Stimulated activated CD8-positive, alpha-beta memory T cell treated with anti-CD3 and anti-CD28 coated beads, Interleukin-15, amount 100 ng/mL, for 4 hours (primary cell): ENCODE results near the gene TMTC2.
"Not testable (repeated sequence)": the region's sequence is repeated elsewhere in the genome, so short reads cannot be mapped to it uniquely, and the experiment has no call there.

ENCODE experiments used
- DNase-seq, 2 donors: peaks; one replicate each; pipeline ENCODE4 v3.0.0-alpha.2; 2020; ENCODE audit warnings: low read depth in 2 of 2

Gene TMTC2

DNA sequence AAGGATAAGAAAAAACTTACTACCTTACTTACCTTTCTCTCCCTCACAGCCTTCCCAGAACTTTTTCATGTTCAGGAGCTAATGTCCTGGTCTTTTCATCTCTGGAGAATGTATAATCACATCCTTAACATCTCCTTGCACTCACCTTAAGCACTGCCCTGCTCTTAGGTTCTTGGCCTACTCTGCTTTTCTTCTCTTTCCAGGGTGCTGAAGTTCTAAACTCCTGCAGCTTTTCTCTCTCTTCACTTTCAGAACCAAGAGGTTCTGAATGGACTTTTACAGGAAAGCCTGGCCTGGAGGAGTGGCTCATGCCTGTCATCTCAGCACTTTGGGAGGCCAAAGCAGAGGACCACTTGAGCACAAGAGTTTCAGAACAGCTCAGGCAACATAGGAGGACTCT is 101.9 kb downstream of the TMTC2 start:
- no peak for DNase-seq

DNA sequence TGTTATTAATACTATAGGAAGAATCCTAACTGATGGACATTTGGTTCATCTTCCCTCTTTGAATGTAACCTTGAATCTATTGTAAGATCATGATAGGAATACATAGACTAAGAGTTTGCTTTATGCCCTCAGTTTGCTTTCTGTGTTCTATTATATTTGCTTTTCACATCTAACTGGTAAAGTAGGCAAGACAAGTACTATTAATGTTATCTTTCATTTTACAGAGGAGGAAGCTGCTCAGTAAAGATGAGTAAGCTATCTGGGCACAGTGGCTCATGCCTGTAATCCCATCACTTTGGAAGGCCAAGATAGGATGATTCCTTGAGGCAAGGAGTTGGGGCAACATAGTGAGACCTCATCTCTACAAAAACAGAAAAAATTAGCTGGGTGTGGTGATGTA is 103.0 kb downstream of the TMTC2 start:
- no peak for DNase-seq

DNA sequence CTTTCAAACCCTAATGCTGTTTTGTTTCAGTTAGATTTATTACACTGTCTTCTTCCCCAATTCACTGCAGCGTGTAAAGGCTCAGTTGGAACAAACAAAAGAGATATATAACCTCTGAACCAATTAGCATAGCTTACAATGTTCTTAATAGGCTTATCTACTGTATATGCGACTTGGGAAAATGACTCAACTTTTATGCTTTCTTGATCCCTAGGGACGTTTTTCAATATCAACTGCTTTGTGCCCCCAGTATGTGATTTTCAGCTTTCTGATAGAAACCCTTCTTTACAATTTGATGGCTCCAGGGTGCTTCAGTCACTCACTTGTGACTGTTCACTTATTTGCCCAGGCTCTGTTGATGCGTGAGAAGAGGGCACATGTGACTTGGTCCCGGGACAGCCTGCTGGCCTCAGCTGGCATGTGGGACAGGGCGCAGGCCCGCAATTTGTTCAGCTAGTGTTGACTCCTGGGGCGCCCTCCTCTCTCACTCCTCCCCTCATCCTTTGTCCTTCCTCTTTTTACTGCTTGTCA is 107.1 kb downstream of the TMTC2 start:
- DNase-seq: no peak

DNA sequence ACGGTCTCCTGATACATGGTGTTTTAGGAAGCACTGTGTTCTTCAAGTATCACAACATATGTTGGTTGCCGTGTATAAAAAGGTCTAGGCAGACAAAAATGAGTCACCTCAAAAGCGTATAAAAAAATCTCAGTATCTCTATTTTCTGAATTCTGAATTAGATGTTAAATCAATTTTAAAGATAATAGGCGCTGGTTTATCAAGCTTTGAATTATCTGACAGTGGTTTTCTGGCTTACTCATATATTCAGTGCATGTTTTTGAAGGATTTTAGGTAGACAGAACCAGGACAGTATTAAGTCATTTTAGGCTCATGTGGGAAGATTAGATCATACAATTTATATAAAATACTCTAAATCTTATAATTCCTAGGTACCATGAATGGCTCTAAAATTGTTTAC is 110.8 kb downstream of the TMTC2 start:
- no peak for DNase-seq

DNA sequence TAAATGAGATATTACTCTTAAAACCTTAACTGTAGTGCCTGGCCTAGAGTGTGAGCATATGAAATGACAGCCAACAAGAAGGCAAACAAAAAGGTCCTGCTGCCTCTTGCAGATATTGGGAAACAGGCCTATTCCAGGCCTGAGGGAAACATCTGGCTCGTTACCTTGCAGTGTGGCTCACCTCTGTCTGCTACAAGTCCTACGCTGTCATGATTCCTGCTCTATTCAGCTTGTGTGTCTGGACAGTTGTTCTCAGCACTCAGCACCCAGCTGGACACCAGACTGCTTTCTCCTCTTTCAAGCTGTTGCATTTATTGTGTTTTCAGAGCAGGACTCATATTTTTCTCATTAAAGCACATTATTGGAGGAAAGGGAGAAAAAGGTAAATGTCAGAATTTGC is 113.5 kb downstream of the TMTC2 start:
- no peak for DNase-seq

DNA sequence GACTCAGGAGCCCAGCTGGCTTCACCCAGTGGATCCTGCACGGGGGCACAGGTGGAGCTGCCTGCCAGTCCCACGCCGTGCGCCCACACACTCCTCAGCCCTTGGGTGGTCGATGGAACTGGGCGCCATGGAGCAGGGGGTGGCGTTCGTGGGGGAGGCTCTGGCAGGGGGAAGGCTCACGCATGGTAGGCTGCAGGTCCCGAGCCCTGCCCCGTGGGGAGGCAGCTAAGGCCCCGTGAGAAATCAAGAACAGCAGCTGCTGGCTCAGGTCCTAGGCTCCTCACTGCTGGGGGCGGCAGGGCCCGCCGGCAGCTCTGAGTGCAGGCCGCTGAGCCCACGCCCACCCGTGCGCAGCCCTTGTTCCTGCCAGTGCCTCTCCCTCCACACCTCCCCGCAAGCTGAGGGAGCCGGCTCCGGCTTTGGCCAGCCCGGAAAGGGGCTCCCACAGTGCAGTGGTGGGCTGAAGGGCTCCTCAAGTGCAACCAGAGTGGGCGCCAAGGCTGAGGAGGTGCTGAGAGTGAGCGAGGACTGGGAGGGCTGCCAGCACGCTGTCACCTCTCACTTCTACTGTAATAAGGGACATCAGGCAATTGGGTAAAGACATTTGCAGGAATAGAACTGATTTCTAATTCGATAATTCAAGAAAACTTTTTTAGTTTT is 115.4 kb downstream of the TMTC2 start:
- DNase-seq: no peak

DNA sequence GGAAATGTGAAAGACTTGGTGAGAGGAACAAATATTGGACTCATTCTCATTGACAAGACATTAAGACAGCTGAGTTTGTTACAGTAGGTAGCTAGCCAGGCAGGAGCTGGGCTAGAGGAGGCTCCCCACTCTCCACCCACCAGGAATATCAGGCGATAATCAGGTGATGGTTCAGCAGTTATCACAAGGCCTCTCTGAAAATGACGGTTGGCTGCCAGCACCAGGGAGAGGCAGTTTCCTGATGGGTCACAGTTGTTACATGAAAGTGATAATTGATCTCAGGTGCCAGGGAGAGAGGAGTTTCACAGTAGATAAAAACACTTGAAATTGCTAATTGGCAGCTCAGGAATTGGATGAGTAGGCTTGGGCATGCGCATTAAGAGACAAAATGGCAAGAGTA is 116.5 kb downstream of the TMTC2 start:
- DNase-seq: no peak

DNA sequence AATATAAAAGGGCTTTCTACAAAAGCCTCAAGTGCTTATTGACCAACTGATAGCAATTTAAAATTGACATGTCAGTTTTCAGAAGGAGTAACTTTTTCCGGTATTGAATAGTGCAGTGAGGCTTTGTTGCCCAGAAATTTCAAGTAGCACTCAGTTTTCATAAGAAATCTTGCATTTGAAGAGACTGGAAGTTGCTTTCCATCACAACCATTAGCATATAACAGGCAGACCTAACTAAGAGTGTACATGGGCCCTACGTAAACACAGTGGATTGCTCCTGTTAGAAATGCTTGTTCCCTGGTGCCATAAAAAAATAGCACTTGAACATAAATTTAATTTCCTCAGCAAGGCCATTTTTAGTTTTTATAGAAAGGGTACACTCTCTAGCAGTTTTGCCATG is 117.9 kb downstream of the TMTC2 start:
- DNase-seq: no peak

DNA sequence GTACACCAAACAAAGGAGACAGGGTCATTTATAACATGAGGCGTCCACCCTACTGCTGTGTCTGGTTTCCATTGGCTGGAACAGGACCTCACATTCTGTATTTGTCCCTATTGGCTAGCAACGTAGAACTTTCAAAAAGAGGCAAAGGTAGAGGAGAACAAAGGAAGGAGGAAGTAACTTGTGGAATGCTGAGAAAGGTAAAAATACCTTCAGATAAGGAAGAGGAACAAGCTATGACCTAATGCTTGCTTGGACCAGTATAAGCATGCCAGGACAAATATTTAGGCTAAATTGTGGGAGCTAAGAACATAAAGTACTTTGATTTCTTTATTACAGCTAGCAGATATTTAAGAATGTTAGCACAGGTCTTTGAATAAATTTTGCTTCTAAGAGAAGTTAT is 118.3 kb downstream of the TMTC2 start:
- DNase-seq: not testable (repeated sequence)

DNA sequence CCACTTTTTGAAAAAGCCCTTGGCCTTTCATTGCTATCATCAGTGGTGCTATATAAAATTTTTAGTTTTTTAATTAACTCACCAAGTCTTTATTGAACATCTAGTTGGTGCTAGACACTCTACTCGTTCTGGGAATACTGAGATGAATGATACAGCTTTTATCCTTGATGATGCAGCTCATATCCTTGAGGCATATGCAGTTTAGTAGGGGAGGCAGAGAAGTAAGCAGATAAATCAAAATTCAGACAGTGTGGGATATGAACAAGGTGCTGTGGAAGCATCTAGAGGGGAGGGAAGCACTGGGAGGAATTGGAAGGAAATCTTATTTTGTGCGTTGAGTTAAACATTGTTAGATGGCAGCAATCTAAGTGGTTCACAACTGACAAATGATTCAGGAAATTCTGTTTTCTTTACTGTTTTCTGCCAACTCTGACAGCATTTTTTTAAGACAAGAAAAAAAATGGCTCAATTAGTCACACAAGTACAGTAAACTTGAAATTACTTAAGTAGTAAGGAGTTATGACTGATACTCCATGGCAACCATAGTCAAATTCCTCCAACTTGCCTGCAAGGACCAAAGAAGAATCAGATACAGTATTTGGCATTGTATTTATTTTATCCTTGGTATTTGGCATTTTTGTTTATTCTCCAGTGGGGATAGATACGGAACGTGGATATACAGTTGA is 119.2 kb downstream of the TMTC2 start:
- DNase-seq: no peak

DNA sequence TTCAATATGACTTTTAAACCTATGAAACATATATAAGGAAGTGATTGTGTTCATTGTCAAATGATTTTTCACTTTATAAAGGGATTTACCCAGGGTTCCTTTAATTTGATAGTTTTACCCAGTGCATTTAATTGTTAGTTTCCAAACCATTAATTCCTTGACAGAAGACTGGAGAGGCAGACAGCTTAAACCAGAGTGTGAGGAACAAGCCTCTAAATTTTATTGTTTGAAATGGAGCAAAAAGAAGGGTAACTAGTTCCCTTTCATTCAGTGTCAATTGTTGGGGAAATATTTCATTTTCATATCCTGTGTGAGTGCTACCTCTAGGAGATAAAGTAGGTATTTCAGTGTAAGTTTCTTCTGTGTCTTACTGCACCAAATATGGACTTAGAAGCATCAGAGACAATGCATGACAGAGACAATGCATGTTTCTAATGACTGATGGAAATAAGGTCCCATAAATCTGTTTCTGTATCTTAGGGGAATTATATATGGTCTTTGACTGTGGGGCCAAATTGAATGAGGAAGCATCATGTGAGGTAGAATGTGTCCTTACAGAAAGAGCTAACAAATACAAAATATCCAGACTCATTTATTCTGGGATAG is 120.5 kb downstream of the TMTC2 start:
- DNase-seq: no peak

DNA sequence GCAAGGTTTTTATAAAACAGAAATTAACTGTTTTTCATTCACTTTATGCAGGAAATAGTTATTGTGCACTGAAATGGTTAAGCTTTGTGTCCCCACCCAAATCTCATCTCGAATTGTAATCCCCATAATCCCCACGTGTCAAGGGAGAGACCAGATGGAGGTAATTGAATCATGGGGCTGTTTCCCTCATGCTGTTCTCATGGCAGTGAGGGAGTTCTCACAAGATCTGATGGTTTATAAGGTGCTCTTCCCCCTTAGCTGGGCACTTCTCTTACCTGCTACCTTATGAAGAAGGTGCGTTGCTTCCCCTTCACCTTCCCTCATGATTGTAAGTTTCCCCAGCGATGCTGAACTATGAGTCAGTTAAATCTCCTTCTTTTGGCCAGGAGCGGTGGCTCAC is 123.9 kb downstream of the TMTC2 start:
- DNase-seq: no peak

DNA sequence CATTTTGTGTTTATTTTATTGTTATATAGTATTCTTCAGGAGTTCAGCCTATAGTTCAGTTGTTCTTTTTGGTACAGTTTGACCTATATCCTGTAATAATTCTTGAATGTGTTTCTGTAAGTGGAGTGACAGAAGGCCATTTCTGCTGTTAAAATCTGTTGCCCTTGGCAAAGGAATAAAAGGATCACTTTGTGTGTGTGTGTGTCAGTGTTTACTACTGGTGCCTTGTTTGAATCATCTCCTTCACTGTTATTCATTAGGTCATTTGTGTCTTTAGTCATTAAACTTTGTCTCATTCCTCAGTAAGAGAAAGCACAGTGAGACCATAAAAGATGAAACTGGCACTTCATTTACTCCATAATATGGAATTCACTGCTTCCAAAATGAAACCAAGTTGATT is 130.7 kb downstream of the TMTC2 start:
- DNase-seq: no peak

DNA sequence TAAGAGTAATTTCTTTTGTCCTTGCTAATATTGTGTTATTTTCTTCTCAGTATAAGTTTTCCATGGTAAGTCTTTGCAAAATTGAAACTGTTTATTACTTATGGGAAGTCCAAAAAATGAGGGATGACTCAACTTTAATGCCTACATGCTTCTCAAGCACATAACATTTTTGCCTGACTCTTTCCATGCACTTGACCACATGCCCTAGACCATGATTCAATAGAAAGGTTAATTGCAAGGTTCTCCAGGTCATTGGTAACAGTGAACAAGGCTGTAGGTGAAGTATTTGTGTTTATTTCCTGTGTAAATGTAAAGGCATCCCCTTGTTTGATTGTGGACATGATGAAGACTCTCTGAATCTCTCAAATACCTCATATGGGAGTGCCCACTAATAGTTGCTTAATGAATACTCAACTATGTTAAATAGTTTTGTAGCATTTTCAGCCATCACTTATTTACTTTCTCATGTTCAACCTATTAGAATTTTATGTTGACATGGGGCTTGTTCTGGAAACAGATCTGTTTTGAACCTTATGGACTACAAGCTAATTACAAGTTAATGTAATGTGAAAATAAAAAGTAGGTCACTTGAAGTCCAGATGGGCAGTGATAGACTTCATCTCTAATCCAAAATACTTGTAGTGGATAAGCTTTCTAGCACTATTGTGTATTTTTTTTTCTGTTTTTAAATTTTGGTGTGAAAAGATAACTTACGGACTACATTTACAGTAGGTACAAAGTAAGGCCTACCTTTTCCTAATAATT is 131.7 kb downstream of the TMTC2 start:
- DNase-seq: no peak

DNA sequence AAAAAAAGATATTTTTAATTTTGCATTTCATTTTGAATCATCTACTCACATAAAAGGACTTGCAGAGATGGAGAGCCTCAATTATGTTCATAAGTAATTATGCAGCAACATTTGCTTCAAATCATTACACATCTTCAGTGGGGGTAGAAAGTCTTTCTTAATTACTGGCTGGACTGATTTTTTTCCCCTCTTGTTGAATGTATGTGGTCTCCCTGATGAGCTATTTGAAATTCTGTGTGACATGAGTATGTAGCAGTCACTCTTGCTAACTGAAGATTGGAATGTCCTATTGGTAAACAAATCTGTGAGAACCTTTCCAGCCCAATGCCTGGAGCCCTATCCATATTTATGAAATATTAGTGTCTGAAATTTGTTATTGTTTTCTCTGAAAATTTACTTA is 139.8 kb downstream of the TMTC2 start:
- DNase-seq: no peak

DNA sequence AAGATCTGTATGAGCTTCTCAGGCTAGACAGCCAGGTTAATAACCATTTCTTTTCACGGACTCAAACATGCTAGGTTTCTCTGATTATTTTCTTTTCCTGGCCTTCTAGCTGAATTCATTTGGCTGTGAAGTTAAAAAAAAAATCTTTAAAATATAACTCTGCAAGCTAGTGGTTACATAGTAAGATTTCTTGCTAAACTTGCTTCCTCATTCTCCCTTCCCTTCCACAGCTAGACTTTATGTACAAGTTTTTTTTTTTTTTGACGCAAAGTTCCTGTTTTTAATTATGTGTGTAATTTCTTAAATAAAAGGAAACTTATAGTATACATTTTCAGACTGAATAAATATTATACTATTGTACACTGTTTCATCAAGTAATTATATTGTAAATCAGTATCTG is 145.4 kb downstream of the TMTC2 start:
- DNase-seq: no peak

DNA sequence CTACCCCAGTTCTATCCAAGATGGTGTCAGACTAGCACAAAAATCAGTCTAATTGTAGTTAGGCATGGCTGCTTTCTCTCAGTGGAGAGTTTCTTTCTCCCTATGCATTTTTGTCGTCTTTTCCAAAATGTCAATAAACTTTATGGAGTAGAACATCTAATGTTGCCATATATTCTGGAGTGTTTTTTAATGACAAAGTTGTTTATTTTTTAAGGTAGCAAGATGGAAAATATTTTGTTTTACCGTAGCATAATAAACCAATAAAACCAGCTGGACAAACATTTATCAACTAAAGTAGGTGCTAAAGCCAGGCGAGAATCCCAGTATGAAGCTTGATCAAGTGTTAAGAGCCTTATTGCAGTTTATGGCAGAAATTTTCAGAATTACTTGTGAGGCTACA is 146.3 kb downstream of the TMTC2 start:
- no peak for DNase-seq

DNA sequence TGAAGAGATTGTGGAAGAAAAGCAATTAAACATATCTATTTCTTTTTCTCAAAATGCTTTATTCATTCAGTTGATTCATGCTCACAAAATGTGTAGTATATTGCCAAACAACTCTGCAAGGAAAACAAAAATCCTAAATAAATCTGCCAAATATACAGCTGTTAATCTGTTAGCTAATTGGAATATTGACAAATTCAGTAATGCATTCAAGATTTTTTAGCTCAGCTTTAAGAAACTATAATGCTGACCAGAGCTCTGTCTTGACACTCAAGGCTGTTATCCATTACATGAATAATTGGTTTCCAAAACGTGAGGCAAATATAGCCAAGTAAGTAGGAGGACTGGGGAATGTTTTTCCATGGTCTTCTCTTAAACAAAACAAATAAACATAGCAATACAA is 146.8 kb downstream of the TMTC2 start:
- no peak for DNase-seq

DNA sequence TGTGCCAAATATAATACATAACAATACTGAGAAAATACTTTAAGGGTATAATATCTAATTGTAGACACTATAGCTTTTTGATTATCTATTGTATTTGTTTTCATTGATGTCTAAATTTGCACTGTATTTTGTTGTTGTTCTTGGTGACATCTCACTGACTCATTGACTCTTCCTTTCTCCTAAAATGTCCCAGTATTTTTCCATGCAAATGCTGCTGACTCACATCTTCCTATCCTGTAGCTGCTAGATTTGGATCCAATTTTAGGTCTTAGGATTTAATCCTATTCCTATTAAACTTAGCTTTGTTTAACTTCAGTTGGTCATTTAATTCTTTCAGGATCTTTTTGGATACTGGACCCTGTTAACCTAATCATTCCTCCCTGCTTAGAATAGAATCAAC is 148.5 kb downstream of the TMTC2 start:
- DNase-seq: no peak

DNA sequence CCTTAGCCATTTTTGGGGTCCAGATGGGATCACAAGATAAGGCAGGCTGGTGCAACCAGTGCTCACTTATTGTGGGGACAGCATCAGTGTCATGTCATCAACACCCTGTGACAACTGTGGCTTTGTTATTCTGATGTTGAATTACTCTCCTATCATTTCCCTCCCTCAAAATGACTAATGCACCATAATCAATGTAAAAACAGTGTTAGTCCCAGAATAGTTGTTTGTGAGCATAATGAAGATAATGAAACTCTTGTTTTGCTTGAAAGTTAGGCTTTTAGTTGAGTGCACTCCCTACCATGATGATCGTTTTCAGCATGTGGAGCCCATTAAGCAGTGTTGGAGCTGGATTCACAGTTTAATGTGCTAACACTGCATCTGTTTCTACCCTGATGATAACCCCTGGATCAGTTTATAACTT is 151.4 kb downstream of the TMTC2 start:
- no peak for DNase-seq

DNA sequence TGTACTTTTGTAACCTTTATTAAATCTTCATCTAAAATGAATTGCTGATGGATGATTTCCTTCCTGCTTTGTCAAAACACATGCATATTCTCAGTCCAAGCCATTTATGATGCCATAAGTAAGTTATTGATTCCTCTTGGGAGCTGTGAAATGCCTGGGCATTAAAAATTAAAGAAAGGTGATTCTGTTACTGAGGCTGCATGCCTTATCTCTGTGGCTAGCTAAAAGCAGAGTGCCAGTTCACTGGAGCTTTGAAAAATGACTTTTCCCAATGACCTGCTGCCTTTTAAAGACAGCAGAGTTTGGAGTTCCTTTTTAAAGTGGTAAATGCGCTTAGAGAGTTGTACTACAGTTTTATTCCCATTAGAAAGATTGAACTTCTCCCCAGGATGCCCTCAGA is 152.1 kb downstream of the TMTC2 start:
- DNase-seq: no peak

DNA sequence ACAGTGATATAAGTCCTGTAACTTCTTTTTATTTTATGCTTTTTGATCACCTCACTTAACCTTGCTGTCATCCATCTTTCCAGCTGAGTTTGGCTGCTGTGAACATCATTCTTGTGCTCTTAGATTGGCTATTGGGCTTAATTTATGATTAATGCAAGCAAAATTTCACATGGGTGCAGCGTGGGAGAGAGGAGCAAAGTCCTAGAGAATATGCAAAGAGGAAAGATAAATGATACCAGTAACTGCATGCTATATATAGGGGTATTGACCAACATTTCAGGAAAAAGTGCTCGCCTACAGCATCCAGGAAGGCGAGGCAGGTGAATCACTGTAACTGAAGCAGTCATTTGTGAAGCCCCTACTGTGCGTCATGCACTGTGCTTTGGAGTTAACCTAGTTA is 153.1 kb downstream of the TMTC2 start:
- DNase-seq: no peak
